Spinal cord (tissue), 10 donors: ENCODE data around the gene CST4. TPM values are rescaled to one million over a fixed set of nuclear protein-coding genes. Genes with fewer than 3 reads are reported as not detected.
"Not testable (repeated sequence)": the region's sequence is repeated elsewhere in the genome, so short reads cannot be mapped to it uniquely, and the experiment has no call there.

Experiments
- DNase-seq, 6 donors: peaks; one replicate each; pipeline versions ENCODE4 v3.0.0 to v3.0.0-alpha.2; 2013 to 2015; ENCODE audit warnings: low spot score in 6 of 6, low read depth in 4 of 6
- H3K27ac ChIP-seq: one replicate; pipeline ENCODE4 v1.5.1; 2013; ENCODE audit warnings: low read depth, low read length, control low read depth
- H3K27me3 ChIP-seq: one replicate; pipeline ENCODE4 v1.6.1; 2013; ENCODE audit warnings: low read length; ENCODE audit not compliant: control insufficient read depth, insufficient read depth
- H3K36me3 ChIP-seq: one replicate; pipeline ENCODE4 v1.6.1; 2013; ENCODE audit warnings: low read length; ENCODE audit not compliant: control insufficient read depth, insufficient read depth
- H3K4me1 ChIP-seq: one replicate; pipeline ENCODE4 v1.6.1; 2013; ENCODE audit warnings: low read length; ENCODE audit not compliant: control insufficient read depth, insufficient read depth
- H3K4me3 ChIP-seq: one replicate; pipeline ENCODE4 v1.5.1; 2013; ENCODE audit warnings: low read depth, low read length, control low read depth
- H3K9me3 ChIP-seq: one replicate; pipeline ENCODE4 v1.6.1; 2013; ENCODE audit warnings: low read length; ENCODE audit not compliant: control insufficient read depth, insufficient read depth
- WGBS: methylation state at CpG from one replicate; pipeline ENCODE4 v1.1.5; 2013; ENCODE audit warnings: missing lambda C conversion rate; ENCODE audit not compliant: insufficient coverage; 5-methylcytosine and 5-hydroxymethylcytosine counted together
- polyA plus RNA-seq, 2 donors: library from polyadenylated mRNA; unstranded; fragments of 120-200 nt; gene quantifications; one replicate each; pipeline ENCODE4 v1.2.1, GENCODE V29; 2013; ENCODE audit not compliant: insufficient read length in 2 of 2
- small RNA-seq: library from RNA; depleted of rRNA; stranded (forward); fragments of <200 nt; gene quantifications from one replicate; pipeline ENCODE3, GENCODE V24; 2014; ENCODE audit warnings: low replicate concordance
- total RNA-seq, 2 donors: library from RNA; depleted of rRNA in 1 of 2; stranded (reverse); fragments of 120-200 nt in 1 of 2; fragments of >200 nt in 1 of 2; gene quantifications; one replicate each; pipeline versions ENCODE4 v1.2.3 to v1.2.4, GENCODE V29; 2013 to 2014
- donor health status: healthy.

CST4 gene
- total and polyA plus RNA-seq, 4 donors, result not detected

GRCh38 chr20:23639490-23639958 is 49.3 kb downstream of the CST4 start:
- peaks cover 15% of the 10 kb centered on the region for H3K36me3 ChIP-seq
- no peak for DNase-seq
- H3K9me3 ChIP-seq, result no peaks in the 10 kb centered on the region
- 93% methylated on average over 6 of the region's 8 CpGs for WGBS
- H3K4me3 ChIP-seq, result no peak overlapping the region
- no peak overlapping the region for H3K27ac ChIP-seq
- H3K27me3 ChIP-seq, result no peaks in the 10 kb centered on the region
- H3K4me1 ChIP-seq, result peaks cover 28% of the 10 kb centered on the region

- Histone ChIP-seq H3K27ac (no peak overlapping the region), H3K4me1 (peaks cover 40% of the 10 kb centered on the region), H3K4me3 (no peak overlapping the region), H3K9me3 (no peaks in the 10 kb centered on the region), H3K36me3 (peaks cover 27% of the 10 kb centered on the region), H3K27me3 (no peaks in the 10 kb centered on the region)
- DNase-seq, result no peak
- WGBS, result 44% methylated on average over 6 of the region's 9 CpGs
These were observed 50.5 kb downstream of the CST4 start for GRCh38 chr20:23638309-23638708.

- Histone ChIP-seq H3K9me3 (no peaks in the 10 kb centered on the region), H3K4me1 (peaks cover 44% of the 10 kb centered on the region), H3K36me3 (peaks cover 34% of the 10 kb centered on the region), H3K4me3 (peak within 1 kb of the TSS; percentile 71), H3K27me3 (no peaks in the 10 kb centered on the region), H3K27ac (peak within 1 kb of the TSS; percentile 80)
- under 1% methylated on average over 91 of the region's 92 CpGs for WGBS
- peak in 5 of 6 donors; percentile 51 to 93 (median 67) for DNase-seq
These were observed 51.3 kb downstream of the CST4 start, which contains the start of gene CST3 for GRCh38 chr20:23637282-23638221. Gene CST3 (minus strand): TSS chr20:23637955. CDS start chr20:23637862, 93 bp downstream.

- Histone ChIP-seq H3K4me3 (peak overlapping the region; percentile 71), H3K36me3 (peaks cover 39% of the 10 kb centered on the region), H3K4me1 (peaks cover 45% of the 10 kb centered on the region), H3K9me3 (no peaks in the 10 kb centered on the region), H3K27ac (peak overlapping the region; percentile 80), H3K27me3 (no peaks in the 10 kb centered on the region)
- no peak for DNase-seq
- 0% methylated on average over 2 of the region's 4 CpGs for WGBS
These were observed 51.9 kb downstream of the CST4 start for GRCh38 chr20:23636908-23637281.

GRCh38 chr20:23636182-23636907 is 52.5 kb downstream of the CST4 start:
- H3K9me3 ChIP-seq, result no peaks in the 10 kb centered on the region
- no peaks in the 10 kb centered on the region for H3K27me3 ChIP-seq
- no peak for DNase-seq
- peak overlapping the region; percentile 80 for H3K27ac ChIP-seq
- peaks cover 46% of the 10 kb centered on the region for H3K4me1 ChIP-seq
- peak overlapping the region; percentile 71 for H3K4me3 ChIP-seq
- H3K36me3 ChIP-seq, result peaks cover 41% of the 10 kb centered on the region
- WGBS, result 56% methylated on average over 18 of the region's 19 CpGs

GRCh38 chr20:23635768-23636090 is 53.1 kb downstream of the CST4 start:
- peak overlapping the region; percentile 4 for H3K4me3 ChIP-seq

More at GRCh38 chr20:23635768-23636090, 53.1 kb downstream of the CST4 start:
- DNase-seq, H3K27me3 ChIP-seq, H3K9me3 ChIP-seq: not testable (repeated sequence)
- Histone ChIP-seq H3K36me3 (peaks cover 41% of the 10 kb centered on the region), H3K4me1 (peaks cover 46% of the 10 kb centered on the region), H3K27ac (peak overlapping the region; percentile 80)
- WGBS, result no CpG with 5 or more reads among the region's 2 CpGs

Small RNA genes within 50 kb of the gene (small RNA-seq; reads per million reads assigned to genes)
- gene CST2P1, result not detected

Other genes with a start within 250 kb of the CST4 start
- gene CSTL1, start 249.4 kb downstream of the CST4 start, total RNA-seq, result not detected
- gene CSTL1, start 249.4 kb downstream of the CST4 start, polyA plus RNA-seq, result not detected
- not detected for gene CST11, start 236.2 kb downstream of the CST4 start, total RNA-seq
- gene CST11, start 236.2 kb downstream of the CST4 start, polyA plus RNA-seq, result not detected
- not detected for gene CST8, start 197.9 kb downstream of the CST4 start, total RNA-seq
- not detected for gene CST8, start 197.9 kb downstream of the CST4 start, polyA plus RNA-seq
- gene CST9L, start 120.6 kb downstream of the CST4 start, total RNA-seq, result not detected
- gene CST9L, start 120.6 kb downstream of the CST4 start, polyA plus RNA-seq, result not detected
- not detected for gene CST9, start 83.1 kb downstream of the CST4 start, total RNA-seq
- not detected for gene CST9, start 83.1 kb downstream of the CST4 start, polyA plus RNA-seq
- gene CST3, start 51.1 kb downstream of the CST4 start, total RNA-seq, result 100 to 1,000 TPM; 465 to 571 TPM
- gene CST3, start 51.1 kb downstream of the CST4 start, polyA plus RNA-seq, result 1,000 to 10,000 TPM; 2,050 to 2,096 TPM
- gene CST1, start 61.9 kb upstream of the CST4 start, total RNA-seq, result 1 to 10 TPM in 1 of 2 donors, not detected in 1; 2.1 TPM
- gene CST1, start 61.9 kb upstream of the CST4 start, polyA plus RNA-seq, result not detected
- gene CST2, start 137.7 kb upstream of the CST4 start, total RNA-seq, result not detected
- gene CST2, start 137.7 kb upstream of the CST4 start, polyA plus RNA-seq, result not detected
- not detected for gene CST5, start 190.7 kb upstream of the CST4 start, total RNA-seq
- gene CST5, start 190.7 kb upstream of the CST4 start, polyA plus RNA-seq, result not detected